ENCODE results near the gene UBQLNL. TPM values are rescaled to one million over a fixed set of nuclear protein-coding genes. Genes with fewer than 3 reads are reported as not detected.

The UBQLNL gene
- total RNA-seq, 1 experiment from 2014 or later: not detected

DNA sequence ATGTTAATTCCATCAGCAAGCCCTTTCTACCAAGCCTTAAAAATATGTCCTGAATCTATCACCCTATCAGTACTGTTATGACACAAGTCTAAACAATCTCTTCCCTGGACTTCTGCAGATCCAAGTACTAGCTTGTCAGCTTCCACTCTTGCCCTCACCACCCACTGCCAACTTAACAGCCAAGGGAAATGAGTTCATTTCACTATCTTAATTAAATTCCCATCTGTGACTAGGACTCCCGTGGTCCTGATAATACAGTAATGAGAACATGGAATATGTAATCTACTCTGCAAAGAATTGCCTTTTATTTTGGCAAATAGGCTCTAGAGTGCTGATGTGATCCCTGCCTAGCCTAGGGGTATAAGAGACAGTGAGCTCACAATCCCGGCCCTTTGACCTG, 16.8 kb downstream of the UBQLNL start:
- Histone ChIP-seq H4K91ac (ENCODE audit: insufficient read length, low read depth, low read length) (no peak overlapping the region), H3K14ac (ENCODE audit: insufficient read depth, low read length) (no peak overlapping the region), H3K27ac (ENCODE audit: insufficient read length, low read depth, low read length) (no peak overlapping the region), H3T11ph (ENCODE audit: low read length) (no peak overlapping the region), H3K4me2 (ENCODE audit: insufficient read depth, insufficient read length, low read length) (no peak overlapping the region), H2AFZ (ENCODE audit: low read length) (no peak overlapping the region), H3K9ac (ENCODE audit: extremely low read depth, insufficient read length, low read length) (no peak overlapping the region), H2BK5ac (ENCODE audit: insufficient read length, low read length) (no peak overlapping the region), H3K18ac (ENCODE audit: insufficient read length, low read depth, low read length) (no peak overlapping the region), H4K5ac (ENCODE audit: insufficient read length, low read depth, low read length) (no peak overlapping the region), H2BK120ac (ENCODE audit: low read depth, low read length, poor library complexity, severe bottlenecking) (no peak overlapping the region), H2AK5ac (ENCODE audit: insufficient read length, low read length) (no peak overlapping the region), H3K79me2 (ENCODE audit: insufficient read depth, low read length) (no peaks in the 10 kb centered on the region), H3K9me3 (ENCODE audit: control insufficient read depth, low read depth, low read length) (no peaks in the 10 kb centered on the region), H3K4ac (ENCODE audit: low read depth, low read length) (no peak overlapping the region), H2BK12ac (ENCODE audit: insufficient read length, low read depth, low read length) (no peak overlapping the region), H3K79me1 (ENCODE audit: insufficient read depth, low read depth, low read length, poor library complexity, severe bottlenecking) (no peaks in the 10 kb centered on the region), H3K27me3 (ENCODE audit: insufficient read depth, low read length) (no peaks in the 10 kb centered on the region), H3K23me2 (ENCODE audit: insufficient read length, low read depth, low read length, poor library complexity, severe bottlenecking) (no peaks in the 10 kb centered on the region), H2BK15ac (ENCODE audit: low read depth, low read length) (no peak overlapping the region), H2BK20ac (ENCODE audit: low read depth, low read length, poor library complexity, severe bottlenecking) (no peak overlapping the region), H3K4me1 (ENCODE audit: insufficient read depth, low read length) (no peaks in the 10 kb centered on the region), H3K23ac (ENCODE audit: insufficient read length, low read depth, low read length) (no peak overlapping the region), H3K56ac (ENCODE audit: insufficient read length, low read depth, low read length) (no peak overlapping the region), H4K8ac (replicated peaks; ENCODE audit: insufficient read length, low read depth, low read length) (no peak overlapping the region), H4K20me1 (ENCODE audit: control insufficient read depth, insufficient read depth, insufficient read length) (no peaks in the 10 kb centered on the region)
- TF ChIP-seq, protein P1, sequence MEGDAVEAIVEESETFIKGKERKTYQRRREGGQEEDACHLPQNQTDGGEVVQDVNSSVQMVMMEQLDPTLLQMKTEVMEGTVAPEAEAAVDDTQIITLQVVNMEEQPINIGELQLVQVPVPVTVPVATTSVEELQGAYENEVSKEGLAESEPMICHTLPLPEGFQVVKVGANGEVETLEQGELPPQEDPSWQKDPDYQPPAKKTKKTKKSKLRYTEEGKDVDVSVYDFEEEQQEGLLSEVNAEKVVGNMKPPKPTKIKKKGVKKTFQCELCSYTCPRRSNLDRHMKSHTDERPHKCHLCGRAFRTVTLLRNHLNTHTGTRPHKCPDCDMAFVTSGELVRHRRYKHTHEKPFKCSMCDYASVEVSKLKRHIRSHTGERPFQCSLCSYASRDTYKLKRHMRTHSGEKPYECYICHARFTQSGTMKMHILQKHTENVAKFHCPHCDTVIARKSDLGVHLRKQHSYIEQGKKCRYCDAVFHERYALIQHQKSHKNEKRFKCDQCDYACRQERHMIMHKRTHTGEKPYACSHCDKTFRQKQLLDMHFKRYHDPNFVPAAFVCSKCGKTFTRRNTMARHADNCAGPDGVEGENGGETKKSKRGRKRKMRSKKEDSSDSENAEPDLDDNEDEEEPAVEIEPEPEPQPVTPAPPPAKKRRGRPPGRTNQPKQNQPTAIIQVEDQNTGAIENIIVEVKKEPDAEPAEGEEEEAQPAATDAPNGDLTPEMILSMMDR (conservative IDR thresholded peaks at IDR 0.05): no peak
- no CpG with 5 or more reads among the region's 2 CpGs for WGBS (ENCODE audit: extremely low coverage, insufficient read length, low lambda C conversion rate)
- Mint-ChIP-seq H3K4me3 (no peak overlapping the region), H3K4me1 (peaks cover 0 to 5% of the 10 kb centered on the region in 2 experiments; a peak in 2 of 4 replicates), H3K9me3 (no peaks in the 10 kb centered on the region), H3K36me3 (ENCODE audit: insufficient read depth in 1 of 3, low read depth in 3 of 3) (no peaks in the 10 kb centered on the region), H3K27me3 (ENCODE audit: low read depth) (no peaks in the 10 kb centered on the region), H3K27ac (no peak overlapping the region)
- no peak for DNase-seq
